Upper lobe of right lung (tissue), 1 donor: ENCODE measurements around the gene MED25. TPM values are rescaled to one million over a fixed set of nuclear protein-coding genes. Genes with fewer than 3 reads are reported as not detected.

ENCODE experiments used
- ATAC-seq: fragments of 200-7000 bp; cut with Tn5 transposase; one replicate; pipeline ENCODE4 v1.9.1; 2020; ENCODE audit warnings: mild to moderate bottlenecking, moderate library complexity
- DNase-seq: peaks from one replicate; pipeline ENCODE4 v3.0.0-alpha.2; 2020
- H3K27ac ChIP-seq: fragments of 200-600 bp; one replicate; pipeline ENCODE4 v1.8.0; 2022
- H3K27me3 ChIP-seq: fragments of 200-600 bp; one replicate; pipeline ENCODE4 v1.8.0; 2022; ENCODE audit warnings: mild to moderate bottlenecking
- H3K36me3 ChIP-seq: fragments of 200-600 bp; one replicate; pipeline ENCODE4 v1.8.0; 2022
- H3K4me1 ChIP-seq: fragments of 200-600 bp; one replicate; pipeline ENCODE4 v1.8.0; 2022
- H3K4me3 ChIP-seq: fragments of 200-600 bp; one replicate; pipeline ENCODE4 v1.8.0; 2022; ENCODE audit warnings: mild to moderate bottlenecking
- H3K9me3 ChIP-seq: fragments of 200-600 bp; one replicate; pipeline ENCODE4 v1.8.0; 2022
- CTCF ChIP-seq: fragments of 200-600 bp; IDR thresholded peaks from one replicate; pipeline ENCODE4 v1.8.0; 2022; ENCODE audit warnings: antibody characterized with exemption
- intact Hi-C: fragments of 100-400 bp; cut with DNase I; formaldehyde crosslinking; loops from one replicate; pipeline ENCODE4 v1.11.0; 2022
- total RNA-seq: library from RNA; stranded (reverse); fragmentation: NEBNext Ultra II Directional; extraction: Animal tissue kit (Norgen Biotek cat#: 25700); gene quantifications from one replicate; pipeline ENCODE4 v1.2.1, GENCODE V29; 2021
- donor health status: DM: no; HTN: yes; CAD: no; lungs with severe emphysema.

Gene MED25
- total RNA-seq, 1 donor from 2014 or later, result 45.9 TPM

- no peak for ATAC-seq
- intact Hi-C loops, result no loop called here
- no peak overlapping the region for H3K27ac ChIP-seq
- H3K4me3 ChIP-seq, result no peak overlapping the region
- H3K4me1 ChIP-seq, result peaks cover 8% of the 10 kb centered on the region
- no peak for TF ChIP-seq CTCF
- no peaks in the 10 kb centered on the region for H3K9me3 ChIP-seq
- DNase-seq, result peak; percentile 61
- H3K36me3 ChIP-seq, result peaks cover 61% of the 10 kb centered on the region
- no peaks in the 10 kb centered on the region for H3K27me3 ChIP-seq
Measured at GRCh38 chr19:49857061-49857837, 39.2 kb downstream of the MED25 start.

GRCh38 chr19:49857838-49858087, 39.7 kb downstream of the MED25 start:
- H3K9me3 ChIP-seq, result no peaks in the 10 kb centered on the region
- H3K36me3 ChIP-seq, result peaks cover 62% of the 10 kb centered on the region
- DNase-seq, result peak; percentile 63
- no peak overlapping the region for H3K27ac ChIP-seq
- no peak for ATAC-seq
- no peak for TF ChIP-seq CTCF
- H3K4me3 ChIP-seq, result no peak overlapping the region
- no peaks in the 10 kb centered on the region for H3K27me3 ChIP-seq
- intact Hi-C loops, result no loop called here
- peaks cover 3% of the 10 kb centered on the region for H3K4me1 ChIP-seq

- intact Hi-C loops, result no loop called here
Measured at GRCh38 chr19:49858088-49858985, 40.2 kb downstream of the MED25 start.

GRCh38 chr19:49859682-49860335, 41.7 kb downstream of the MED25 start:
- TF ChIP-seq CTCF, result no peak
- no peaks in the 10 kb centered on the region for H3K4me1 ChIP-seq
- intact Hi-C loops, result no loop called here
- H3K9me3 ChIP-seq, result no peaks in the 10 kb centered on the region
- no peaks in the 10 kb centered on the region for H3K27me3 ChIP-seq
- ATAC-seq (no peak), DNase-seq (no peak)
- peaks cover 76% of the 10 kb centered on the region for H3K36me3 ChIP-seq
- H3K27ac ChIP-seq, result no peak overlapping the region
- H3K4me3 ChIP-seq, result no peak overlapping the region

More at GRCh38 chr19:49858088-49858985, 40.2 kb downstream of the MED25 start:
- ATAC-seq (no peak), DNase-seq (no peak)
- Histone ChIP-seq H3K27ac (no peak overlapping the region), H3K4me3 (no peak overlapping the region), H3K36me3 (peaks cover 67% of the 10 kb centered on the region), H3K9me3 (no peaks in the 10 kb centered on the region), H3K27me3 (no peaks in the 10 kb centered on the region), H3K4me1 (no peaks in the 10 kb centered on the region)
- no peak for TF ChIP-seq CTCF

GRCh38 chr19:49860336-49861102, 42.4 kb downstream of the MED25 start:
- no peak for TF ChIP-seq CTCF
- Histone ChIP-seq H3K4me1 (peaks cover under 1% of the 10 kb centered on the region), H3K9me3 (no peaks in the 10 kb centered on the region), H3K27me3 (no peaks in the 10 kb centered on the region), H3K4me3 (no peak overlapping the region), H3K36me3 (peaks cover 72% of the 10 kb centered on the region), H3K27ac (no peak overlapping the region)
- ATAC-seq, result no peak
- intact Hi-C loops, result no loop called here
- no peak for DNase-seq
